T-helper 22 cell (primary cell): ENCODE measurements around the gene GALNT5.
"Not testable (repeated sequence)": the region's sequence is repeated elsewhere in the genome, so short reads cannot be mapped to it uniquely, and the experiment has no call there.

Experiments
- DNase-seq: peaks from one replicate; pipeline ENCODE4 v3.0.0-alpha.2; 2020; ENCODE audit warnings: low read depth

The GALNT5 gene, protein sequence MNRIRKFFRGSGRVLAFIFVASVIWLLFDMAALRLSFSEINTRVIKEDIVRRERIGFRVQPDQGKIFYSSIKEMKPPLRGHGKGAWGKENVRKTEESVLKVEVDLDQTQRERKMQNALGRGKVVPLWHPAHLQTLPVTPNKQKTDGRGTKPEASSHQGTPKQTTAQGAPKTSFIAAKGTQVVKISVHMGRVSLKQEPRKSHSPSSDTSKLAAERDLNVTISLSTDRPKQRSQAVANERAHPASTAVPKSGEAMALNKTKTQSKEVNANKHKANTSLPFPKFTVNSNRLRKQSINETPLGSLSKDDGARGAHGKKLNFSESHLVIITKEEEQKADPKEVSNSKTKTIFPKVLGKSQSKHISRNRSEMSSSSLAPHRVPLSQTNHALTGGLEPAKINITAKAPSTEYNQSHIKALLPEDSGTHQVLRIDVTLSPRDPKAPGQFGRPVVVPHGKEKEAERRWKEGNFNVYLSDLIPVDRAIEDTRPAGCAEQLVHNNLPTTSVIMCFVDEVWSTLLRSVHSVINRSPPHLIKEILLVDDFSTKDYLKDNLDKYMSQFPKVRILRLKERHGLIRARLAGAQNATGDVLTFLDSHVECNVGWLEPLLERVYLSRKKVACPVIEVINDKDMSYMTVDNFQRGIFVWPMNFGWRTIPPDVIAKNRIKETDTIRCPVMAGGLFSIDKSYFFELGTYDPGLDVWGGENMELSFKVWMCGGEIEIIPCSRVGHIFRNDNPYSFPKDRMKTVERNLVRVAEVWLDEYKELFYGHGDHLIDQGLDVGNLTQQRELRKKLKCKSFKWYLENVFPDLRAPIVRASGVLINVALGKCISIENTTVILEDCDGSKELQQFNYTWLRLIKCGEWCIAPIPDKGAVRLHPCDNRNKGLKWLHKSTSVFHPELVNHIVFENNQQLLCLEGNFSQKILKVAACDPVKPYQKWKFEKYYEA

DNA sequence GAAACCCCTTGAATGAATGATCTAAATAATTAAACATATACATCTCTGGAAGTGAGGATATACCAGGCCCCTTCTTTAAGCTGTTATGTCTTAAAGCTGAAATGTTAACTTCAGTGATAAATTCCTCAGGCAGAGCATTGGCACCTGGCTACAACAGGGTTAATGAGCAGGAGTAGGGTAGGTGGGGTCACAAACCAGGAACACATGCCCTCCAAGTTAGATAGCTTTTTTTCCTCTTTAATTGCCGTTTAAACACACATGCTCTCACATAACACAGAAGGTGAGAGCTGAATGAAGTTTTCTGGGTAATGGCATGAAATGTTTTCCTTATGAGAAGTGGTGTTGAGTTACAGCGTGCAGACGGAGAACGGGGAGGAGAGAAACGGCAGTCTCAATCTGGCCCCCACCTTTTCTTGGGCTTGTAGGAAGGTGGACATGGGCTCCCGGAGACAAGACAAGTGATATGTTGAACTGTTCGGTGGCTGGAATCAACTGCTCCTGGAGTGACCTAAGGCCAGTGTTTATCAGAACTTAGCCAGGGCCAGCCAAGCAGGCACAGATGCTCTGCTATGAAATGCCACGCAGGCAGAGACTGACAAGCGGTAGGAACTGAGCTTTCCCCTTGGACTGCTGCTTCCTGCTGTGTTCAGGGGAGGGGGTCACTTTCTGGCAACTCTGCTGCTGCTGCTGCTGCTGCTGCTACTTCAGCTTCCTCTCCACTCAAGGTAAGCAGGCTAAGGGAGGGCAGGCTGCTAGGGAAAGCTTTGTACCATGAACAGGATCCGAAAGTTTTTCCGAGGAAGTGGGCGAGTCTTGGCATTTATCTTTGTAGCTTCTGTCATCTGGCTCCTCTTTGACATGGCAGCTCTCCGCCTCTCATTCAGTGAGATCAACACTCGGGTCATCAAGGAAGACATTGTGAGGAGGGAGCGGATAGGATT, at the start of gene GALNT5:
GALNT5 (plus strand) TSS at position 394 of the 941 bp plus-strand sequence; CDS start at position 772, 378 bp downstream.
- no peak for DNase-seq

DNA sequence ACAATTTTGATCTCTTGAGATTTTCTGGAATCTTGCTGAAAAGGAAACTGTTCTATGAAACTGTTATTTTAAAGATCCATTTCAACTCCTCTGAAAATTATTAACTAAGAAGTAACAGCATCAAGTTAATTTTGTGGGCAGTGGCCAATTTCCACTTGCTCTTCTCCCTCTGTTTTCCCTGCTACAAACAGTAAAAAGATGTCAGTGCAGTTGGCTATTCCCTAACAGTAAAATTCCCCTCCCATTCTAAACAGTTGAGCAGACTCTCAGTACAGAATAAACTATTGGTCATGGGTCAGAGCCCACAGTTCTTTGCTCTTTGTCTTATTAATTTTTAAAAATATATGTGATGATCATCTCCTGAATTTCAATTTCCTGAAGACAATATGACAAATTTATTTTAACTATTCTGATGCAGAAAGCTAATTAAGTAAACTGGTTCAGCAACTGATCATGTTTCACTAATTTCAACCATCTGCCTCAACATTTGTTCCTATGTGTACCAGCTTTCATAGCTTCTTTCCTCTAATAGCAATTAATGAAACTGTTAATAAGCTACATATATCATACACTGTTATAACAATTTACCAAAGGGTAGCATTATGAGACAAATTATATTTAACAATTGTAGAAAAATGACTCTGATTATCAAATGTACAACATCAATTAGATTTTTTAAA, 41.1 kb upstream of the GALNT5 start:
- no peak for DNase-seq

DNA sequence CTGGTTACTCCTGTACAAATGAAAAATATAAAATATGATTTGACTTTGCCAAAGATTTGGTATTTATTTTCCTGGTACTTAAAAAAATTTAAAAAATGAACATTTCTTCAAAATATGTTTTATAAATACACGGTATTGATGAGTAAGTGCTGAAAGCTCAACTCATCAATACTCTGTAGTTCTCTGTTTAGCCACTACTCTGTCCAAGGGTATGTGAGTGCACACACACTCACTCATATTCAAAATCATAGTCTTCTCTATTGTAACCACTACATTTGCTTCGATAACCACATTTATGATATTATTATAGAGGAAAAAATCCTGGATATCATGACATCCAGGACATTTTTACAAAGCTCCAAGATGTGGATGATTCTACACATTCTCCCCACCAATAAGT, 40.1 kb upstream of the GALNT5 start:
- DNase-seq, result no peak

DNA sequence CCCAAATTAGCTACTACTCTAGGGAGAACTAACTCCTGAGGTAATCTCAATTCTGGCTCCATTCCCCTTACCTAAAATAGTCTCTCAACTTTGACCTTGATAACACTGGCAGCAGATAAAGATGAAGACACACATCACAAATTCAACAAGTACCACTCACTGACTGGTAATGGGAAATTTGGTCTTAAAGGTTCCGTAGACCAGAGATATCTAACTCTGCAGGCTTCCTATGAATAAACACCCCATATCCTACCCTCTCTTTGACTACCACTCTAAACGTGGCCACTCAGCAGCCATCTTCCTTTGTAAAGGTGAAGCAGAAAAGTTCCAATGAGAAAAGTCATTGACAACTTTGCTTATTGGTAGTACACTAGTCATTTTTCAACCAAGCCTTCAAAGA, 38.6 kb upstream of the GALNT5 start:
- no peak for DNase-seq

DNA sequence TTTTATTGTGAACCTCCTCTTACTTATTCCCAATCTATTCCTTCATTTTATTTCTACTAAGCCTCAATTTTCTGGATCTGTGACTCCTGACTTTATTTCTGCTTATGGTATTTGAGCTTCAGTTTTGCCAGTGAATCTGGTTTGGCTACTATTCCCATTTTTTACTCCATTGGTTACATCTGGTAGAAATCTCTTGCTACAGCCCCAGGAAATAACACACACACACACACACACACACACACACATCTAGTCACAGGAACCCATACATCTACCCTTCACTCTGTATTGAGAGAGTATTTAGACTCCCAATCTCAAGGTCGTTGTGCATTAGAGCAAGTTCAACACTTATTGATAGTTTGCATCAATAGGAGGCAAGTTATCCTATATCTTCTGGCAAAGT, 37.0 kb upstream of the GALNT5 start:
- DNase-seq, result no peak

DNA sequence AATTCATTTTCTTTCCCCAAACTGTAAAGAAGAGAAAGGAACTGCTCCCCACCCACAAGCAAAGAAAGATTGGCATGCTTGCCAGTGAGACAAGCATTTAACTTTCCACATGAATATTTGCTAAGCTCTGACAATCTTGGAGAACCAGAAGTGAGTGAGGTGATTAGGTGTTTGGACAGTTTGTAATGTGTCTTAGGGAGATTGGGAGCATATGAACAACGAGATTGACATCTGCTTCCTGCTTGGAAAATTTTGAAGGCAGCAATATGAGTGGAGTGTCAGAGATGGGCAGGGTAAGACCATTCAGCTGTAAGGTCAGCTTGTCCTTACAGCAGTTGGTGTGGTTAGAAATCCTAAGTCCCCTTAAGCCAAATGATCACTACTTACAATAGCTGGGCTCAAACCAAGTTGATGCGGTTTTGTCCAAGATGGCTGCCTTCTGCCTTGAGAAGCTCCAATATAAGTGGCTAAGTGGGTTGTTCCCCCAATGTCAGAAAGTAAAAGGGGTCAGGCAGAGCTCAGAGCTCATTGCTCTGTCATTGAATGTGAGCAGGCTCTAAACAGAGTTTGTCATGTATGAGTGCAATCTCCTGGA, 36.0 kb upstream of the GALNT5 start:
- DNase-seq, result no peak

DNA sequence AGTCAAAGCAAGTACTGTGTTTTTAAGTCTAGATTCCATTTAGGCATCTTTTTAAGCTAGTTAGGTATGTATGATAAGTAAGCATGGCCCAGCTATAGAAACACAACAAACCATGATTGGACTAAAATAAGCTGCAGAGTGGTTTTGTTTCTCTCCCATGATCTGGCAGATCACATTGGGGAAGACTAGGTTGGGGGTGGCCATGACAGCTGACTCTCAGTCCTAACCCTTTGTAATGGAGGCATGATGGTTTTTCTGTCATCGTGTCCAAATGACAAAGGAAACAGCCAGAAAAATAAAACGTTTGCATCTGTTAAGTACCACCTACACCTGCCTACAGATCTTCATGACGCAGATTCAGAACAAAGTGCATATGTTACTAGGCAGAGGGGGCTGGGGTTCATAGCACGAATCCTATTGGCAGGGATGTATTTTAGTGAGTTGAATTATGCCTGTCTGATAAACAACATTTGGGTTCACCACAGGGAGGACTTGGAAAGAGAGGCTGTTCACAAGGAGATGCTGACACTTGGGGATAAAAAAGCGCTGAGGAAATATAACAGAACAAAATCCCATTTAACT, 33.8 kb upstream of the GALNT5 start:
- DNase-seq, result no peak

DNA sequence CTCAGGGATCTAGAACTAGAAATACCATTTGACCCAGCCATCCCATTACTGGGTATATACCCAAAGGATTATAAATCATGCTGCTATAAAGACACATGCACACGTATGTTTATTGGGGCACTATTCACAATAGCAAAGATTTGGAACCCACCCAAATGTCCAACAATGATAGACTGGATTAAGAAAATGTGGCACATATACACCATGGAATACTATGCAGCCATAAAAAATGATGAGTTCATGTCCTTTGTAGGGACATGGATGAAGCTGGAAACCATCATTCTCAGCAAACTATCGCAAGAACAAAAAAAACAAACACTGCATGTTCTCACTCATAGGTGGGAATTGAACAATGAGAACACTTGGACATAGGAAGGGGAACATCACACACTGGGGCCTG, 33.1 kb upstream of the GALNT5 start:
- DNase-seq, result not testable (repeated sequence)

DNA sequence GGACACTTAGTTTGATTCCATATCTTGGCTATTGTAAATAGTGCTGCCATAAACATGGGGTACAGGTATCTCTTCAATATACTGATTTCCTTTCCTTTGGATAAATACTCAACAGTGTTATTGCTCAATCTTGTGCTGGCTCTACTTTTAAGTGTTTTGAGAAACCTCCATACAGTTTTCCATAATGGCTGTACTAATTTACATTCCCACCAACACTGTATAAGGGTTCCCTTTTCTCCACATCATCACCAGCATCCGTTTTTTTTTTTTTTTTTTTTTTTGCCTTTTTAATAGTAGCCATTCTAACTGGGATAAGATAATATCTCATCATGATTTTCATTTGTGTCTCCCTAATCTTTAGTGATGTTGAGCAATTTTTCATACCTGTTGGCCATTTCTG, 29.9 kb upstream of the GALNT5 start:
- DNase-seq, result no peak

DNA sequence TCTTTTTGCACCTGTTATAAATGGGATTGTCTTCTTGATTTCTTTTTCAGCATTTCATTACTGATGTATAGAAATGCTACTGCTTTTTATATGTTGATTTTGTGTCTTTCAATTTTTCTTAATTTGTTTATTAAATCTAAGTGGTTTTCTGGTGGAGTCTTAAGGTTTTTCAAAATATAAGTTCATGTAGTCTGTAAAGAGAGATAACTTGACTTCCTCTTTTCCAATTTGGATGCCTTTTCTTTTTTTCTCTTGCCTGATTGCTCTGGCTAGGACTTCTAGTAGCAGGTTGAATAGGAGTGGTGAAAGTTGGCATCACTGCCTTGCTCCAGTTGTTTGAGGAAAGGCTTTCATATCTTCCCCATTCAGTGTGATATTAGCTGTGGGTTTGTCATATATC, 28.6 kb upstream of the GALNT5 start:
- no peak for DNase-seq

DNA sequence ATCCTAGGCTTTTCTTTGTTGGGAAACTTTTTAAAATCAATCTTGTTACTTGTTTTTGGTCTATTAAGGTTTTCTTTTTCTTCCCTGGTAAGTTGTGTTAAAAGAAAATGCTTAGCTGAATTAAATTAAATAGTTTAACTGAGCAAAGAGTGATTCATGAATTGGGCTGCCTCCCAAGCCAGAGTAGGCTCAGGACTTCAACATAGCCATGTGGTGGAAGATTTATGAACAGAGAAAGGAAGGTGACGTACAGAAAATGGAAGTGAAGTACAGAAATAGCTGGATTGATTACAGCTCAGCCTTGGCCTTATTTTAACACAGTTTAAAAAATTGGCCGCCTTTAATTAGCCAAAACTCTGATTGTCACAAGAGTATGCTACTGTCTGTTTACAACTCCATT, 27.9 kb upstream of the GALNT5 start:
- no peak for DNase-seq

DNA sequence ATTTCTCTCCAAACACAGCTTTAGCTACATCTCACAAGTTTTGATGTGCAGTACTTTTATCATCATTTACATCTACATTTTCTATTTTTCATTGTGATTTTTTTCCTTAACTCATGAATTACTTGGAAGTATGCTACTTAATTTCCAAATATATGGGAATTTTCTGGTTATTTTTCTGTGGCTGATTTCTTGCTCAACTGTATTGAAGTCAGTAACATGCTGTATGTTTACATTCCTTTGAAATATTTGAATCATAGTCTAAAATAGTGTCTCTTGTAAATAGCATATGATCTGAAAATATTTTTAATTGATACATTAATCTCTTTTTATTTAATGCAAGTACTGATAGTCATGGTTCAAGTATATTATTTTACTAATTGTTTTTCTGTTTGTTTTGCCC, 26.0 kb upstream of the GALNT5 start:
- DNase-seq, result no peak

DNA sequence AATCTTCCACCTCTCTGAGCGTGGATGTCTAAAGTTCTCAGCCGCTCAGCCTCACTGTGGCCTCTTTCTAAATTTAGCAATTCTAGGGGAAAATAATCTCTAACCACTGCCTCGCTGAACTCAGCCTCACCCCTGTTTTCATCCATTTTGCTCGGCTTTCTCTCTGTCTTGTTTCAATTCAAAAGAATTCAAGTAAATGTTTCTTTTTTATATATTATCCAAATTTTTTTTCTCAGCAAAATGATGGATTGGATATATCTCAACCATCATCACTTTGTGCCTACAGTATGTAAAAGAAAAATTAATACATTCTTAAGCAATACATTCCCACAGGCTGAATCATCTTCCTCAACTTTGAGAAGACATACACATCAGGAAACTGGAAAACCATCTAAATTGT, 24.0 kb upstream of the GALNT5 start:
- no peak for DNase-seq

DNA sequence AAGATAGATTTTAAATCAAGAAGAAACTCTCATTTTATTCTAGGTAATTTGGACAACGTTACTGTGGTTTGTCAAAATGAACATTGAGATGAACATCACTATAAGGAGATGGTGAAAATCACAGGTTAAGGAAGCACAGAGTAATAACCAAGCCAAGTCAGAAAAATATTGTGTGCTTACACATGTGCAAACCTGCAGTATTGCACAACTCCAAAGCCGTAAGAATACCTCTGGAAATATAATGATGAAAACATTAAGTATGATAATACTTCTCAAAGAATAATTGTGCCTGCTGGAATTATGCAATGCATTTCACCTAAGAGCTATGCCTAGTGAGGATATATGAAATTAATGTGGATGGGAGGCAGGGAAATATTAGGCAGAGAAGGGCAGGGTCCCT, 21.1 kb upstream of the GALNT5 start:
- DNase-seq, result no peak

DNA sequence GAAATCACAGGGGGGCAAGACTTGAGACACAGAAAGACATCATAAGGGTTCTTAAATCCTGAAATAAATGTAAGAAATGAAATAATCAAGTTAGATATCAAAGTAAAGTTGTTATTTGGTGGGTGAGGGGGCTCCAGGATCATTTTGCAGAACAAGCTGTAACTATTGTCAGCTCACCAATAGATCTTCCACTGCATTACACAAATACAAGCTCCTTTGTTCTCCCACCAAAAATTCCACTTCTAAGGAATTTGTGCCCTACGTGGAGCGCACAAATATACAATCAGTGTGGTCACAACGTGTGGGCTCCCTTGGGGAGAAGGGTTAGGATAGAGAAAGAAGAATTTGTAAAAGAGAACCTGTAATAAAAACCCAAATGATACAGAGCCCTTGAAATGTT, 19.2 kb upstream of the GALNT5 start:
- DNase-seq, result no peak

DNA sequence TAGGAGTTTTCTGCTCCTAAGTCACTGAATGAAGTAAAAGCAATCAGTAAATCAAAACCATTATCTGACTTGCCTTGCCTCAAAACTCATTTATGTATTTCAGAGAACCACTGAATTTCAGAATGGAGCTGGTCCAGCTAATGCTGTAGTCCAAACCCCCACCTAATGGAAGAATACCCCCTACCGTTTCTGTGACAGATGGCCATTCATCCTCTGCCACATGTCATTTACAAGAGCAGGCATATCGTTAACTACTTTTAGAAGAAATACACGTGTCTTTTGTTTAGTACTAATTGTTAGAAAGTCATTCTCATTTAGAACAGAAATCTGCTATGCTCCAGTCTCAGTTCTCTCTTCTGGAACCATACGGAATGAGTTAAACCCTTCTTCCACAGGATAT, 12.8 kb upstream of the GALNT5 start:
- DNase-seq, result no peak

DNA sequence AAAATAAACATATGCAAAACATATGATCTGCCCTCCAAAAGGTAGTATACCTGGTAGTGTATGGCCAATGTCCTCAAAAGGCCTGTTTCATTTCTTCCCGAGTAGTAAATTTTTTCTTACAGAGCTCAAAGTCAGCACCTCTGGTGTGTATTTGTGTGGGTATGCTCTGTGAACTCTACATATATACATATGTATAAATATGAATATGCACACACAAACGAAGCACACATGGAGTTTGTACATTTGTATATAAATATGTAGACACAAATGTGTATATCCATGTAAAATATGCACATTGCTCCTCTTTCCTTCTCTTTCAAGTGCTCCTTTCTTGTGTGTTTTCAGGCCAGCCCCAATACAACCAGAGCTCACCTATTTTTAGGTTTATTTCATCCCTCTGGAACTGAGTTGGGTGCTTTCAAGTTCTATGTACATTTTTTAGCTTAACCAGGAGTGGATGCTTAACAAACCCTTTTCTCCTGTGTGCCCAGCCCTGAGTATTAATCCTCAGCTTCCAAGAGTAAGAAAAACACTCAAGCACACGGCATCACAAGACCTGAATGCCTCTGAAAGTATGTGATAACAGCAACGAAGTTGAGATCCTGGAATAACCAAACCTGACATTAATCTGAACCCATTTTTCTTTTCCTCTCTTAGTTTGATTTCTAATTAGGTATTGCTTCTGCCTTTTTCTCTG, 12.2 kb upstream of the GALNT5 start:
- DNase-seq, result no peak

DNA sequence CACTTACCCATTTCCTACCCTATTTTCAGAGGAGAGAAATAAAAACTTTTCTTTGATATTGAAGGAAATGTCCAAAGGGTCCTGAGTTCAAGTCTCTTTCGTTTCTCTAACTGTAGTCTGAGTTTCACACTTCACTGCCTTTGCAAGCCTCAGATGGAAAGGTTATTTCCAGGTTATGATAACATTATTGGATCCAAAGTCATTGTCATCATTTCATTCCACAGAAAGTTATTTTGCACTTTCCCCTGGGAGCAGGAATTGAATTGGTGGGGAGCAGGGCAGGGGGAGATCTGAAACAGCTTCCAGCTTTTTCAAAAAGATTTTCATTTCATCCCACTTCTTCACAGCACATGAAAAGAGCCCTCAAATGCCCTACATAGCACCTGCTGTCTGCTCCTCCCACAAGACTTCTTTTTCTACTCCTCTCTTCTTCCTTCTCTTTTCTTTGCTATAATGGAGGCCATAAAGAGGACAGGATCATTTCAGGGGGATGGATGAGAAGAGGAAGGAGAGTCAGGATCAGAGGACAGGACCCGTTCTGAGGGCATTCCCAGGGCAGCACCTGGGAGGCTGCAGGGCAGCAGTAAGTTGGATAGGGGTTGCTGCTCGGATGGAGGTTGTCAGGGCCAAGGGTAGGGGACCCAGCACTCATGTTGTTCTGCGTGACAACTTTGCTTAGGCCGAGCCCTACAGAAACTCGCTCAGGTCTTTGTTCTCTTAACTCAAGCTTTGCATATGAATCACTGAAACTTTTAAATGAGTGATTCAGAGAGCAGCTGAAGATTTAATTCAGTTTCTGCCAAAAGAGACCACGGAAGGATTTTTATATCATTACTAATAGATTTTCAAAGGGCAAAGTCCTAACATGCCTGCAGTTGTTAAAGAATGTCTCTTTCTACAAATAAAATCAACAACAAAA, 11.4 kb upstream of the GALNT5 start:
- DNase-seq, result no peak
